Fibroblast of skin of left quadriceps (primary cell): Measurements from ENCODE around the gene MTUS2.

Source experiments
- DNase-seq, 2 experiments: peaks; one replicate each; pipeline ENCODE4 v3.0.0-alpha.2; 2013; ENCODE audit warnings: low read depth in 2 of 2

The MTUS2 gene

DNA sequence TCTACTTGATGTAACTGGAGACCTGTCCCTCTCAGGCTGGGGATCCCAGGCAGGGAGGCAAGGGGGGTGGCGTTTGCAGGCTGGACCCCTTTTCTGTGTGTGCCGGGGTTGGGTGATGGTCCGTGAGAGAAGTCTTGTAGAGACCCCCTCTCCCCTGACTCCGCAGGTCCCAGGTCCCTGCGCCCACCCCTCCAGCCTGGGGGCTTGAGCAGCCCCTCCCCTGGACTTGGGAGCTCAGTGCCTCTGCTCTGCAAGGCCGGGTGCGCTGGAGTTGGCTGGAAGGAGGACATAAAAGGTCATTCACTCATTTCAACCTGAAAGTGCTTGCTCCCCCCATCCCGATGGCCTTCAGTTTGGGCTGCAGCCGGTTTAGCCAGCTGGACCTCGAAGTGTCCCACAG, 685.8 kb downstream of the MTUS2 start:
- no peak for DNase-seq

DNA sequence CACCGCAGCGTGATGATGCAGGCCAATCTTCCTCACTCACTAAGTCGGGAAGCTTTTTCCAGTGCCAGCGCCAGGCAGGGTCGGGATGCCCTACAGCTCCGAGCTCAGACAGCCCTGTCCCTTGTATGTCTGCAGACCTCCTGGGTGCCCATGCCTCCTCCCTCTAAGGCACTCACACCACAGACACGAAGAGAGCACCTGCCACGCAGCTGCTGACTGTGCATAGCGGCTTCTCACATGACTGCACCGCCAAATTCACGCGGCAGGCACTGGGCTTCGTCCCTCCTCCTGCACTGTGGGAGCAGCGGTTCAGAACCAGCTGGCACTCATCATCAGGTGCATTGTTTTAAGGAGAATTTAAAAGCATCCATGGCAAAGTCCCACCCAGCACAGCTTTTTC, 687.2 kb downstream of the MTUS2 start:
- no peak for DNase-seq

DNA sequence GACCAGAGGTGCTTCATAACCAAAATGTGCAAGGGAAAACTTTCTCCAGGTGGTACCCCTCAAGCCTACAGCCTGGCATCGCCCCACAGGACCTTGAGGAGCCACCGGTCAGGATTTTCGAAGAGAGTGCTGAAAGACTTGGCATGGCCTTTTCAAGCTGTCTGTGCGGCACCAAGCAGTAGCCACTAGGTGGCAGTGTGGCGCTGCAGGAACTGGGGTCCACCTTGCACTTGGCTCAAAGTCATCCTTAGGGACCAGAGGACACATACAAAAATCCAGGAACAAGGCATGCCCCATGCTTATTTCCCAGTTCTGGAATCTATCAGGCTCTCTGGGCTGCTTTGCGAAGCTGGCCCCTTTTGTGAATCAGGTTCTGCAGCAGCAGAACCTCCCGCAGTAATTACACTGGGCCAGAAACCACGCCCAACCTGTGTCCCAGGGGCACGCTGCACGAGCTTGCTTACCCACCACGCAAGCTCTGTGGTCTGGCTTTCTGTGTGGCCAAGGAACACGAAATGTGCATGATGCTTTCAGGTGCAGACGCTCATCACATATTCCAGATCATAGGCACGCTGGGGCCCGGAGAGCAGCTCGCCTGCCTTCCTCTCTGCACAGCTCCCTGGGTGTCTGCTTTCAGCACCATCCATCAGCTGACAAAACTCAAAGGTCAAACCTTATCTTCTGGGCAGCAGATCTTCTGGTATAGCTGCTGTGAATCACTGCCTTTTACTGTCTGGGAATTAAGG, 688.2 kb downstream of the MTUS2 start:
- peak; percentile 57 to 59 for DNase-seq

DNA sequence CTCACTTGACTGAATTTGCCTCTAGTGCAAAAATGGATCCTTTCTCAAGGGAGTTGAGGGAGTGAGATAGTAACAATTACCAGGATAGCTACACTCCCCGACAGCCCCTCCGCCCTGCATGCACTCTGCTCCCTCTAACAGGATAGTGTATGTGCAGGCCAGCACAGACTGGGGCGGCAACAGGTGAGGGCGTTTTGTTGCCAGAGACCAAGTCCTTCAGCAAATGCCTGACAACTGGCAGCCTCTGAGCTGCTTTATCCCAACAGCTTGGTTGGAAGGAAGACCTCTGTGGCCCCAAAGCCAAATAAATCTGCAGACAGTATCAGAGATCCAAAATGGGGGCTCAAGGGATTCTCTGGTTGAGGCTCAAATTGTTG, 688.7 kb downstream of the MTUS2 start:
- DNase-seq, result no peak

DNA sequence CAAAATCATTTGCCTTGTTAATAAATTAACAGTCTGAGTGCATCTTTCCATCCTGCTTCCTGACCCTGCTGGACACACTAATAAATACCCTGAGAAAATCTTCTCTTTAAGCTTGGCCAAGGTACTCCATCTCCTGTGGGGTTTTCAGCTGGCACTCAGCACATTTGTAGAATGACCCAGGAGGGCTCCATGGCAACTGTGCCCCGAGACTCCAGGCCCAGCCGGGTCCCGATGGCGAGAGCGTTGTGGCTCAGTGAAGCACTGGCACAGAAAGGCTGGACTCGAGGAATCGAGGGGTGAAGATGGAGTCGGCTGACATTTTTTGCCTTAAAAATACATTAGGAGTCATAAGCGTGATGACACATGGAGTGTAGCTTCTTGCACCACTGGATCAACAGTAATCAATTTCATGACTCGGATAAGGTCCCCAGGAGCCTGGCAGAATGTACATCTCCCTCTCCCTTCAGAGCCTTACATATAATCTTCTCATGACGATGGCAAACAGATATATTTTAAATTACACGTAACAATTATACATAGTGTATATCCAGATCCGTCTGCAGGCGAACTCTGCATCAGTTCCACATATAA, 690.0 kb downstream of the MTUS2 start:
- no peak for DNase-seq

DNA sequence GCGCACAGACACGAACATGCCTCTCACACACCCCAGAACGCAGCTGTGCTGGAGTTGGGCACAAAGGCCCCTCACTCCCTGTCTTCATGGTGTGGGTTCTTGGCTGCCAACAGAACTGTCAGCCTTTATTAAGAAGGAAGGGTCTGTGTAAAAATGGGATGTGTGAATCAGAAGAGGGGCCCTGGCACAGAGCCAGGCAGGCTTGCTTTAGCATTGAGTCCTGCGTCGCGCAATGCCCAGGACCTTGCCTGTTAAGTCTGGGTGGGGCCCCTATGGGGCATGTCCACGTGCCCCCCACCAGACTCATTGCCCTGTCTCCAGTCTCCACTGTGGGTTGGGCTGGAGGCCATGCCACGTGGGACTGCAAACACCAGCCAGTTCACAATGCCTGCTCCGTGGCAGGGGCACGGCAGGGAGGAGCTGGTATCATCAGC, 690.5 kb downstream of the MTUS2 start:
- no peak for DNase-seq

DNA sequence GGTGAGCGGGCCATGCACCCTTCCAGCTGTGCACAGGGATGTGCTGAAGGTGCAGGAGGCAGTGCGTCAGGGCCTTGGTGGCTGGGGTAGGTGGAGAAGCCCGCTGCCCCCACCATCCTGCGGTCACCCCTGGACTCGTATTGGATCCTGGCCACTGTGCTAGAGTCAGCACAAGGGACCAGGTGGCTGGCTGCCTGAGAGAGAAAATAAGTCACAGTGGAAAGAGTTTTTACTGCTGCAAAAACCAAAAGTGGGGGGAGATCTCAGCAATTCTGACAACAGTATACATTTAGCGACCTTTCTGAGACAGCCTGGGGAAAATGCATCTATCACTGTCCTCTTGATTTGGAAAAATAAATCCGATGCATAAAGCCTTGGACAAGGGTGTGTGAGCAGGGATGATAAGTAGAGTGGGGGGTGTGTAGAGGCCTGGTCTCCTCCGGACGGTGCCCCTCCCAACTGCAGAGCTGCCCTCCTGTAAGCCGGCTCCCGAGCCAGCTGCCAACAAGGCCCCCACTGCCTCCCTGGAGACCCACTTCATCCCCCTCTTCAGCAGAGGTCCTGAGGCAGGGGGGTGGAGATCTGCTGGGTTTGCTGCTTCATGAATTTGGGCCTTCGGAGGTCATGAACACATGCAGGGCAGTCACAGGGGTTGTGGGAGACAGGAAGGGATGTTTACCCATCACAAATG, 691.1 kb downstream of the MTUS2 start:
- DNase-seq, result no peak

DNA sequence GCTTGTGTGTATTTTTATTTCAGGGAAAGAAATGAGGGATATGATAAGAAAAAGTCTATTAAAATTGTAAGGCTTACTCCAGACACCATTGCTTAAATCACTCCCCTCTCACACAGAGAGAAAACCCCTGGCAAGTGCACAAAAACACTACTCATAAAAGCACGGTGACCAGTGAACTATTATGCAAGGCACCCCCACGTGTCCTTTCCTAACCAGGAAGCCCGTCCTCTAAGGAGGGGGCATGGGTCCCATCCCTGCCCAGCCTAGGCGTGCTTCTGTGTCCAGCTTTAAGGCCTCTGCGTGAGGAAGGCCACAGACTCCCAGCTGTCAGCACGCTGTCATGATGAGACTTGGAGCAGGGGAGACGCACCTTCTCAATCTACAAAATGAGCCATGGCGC, 691.8 kb downstream of the MTUS2 start:
- DNase-seq, result no peak

DNA sequence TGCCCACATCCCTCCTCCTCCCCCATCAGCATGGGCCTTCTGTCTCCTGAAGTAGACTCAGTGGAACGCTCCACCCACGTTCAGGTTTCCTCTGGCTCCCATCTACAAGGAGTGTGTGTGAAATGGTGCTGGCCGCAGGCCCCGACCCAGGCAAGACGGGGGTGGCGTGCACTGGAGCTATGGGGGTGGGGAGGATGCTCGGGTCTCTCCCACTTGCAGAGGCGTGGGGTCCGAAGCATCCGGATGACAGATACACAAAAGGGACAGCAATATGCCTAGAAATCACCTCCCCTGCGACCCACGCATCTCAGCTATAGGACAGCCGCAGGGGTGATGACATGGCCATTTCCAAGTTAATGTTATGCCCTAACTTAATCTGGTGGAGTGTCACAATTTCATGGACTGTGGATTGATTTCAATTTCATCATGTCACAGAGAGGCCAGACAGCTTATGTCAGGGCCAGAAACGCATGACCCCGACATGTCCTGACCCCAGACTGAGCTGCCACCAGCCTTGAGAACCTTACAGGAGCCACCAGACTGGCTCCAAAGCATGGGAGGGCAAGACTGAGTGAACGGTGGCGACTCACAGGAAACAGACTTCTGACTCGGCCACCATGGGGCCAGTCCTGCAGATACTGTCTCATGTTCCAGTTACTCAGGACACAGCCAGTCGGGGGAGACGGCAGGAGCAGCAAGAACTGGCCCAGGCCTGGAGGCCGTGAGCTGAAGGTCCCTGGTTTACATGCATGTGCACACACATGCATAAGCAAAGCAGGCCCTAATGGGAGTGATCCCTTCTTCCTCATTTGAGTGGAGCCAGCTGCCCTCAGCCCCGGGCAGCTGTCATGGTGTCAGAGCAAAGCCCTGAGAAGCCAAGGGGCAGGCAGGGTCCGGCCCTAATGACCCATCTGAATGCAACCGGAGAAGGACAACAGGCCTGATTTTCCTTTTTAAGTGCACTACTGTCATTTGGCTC, 693.2 kb downstream of the MTUS2 start:
- DNase-seq, result no peak

DNA sequence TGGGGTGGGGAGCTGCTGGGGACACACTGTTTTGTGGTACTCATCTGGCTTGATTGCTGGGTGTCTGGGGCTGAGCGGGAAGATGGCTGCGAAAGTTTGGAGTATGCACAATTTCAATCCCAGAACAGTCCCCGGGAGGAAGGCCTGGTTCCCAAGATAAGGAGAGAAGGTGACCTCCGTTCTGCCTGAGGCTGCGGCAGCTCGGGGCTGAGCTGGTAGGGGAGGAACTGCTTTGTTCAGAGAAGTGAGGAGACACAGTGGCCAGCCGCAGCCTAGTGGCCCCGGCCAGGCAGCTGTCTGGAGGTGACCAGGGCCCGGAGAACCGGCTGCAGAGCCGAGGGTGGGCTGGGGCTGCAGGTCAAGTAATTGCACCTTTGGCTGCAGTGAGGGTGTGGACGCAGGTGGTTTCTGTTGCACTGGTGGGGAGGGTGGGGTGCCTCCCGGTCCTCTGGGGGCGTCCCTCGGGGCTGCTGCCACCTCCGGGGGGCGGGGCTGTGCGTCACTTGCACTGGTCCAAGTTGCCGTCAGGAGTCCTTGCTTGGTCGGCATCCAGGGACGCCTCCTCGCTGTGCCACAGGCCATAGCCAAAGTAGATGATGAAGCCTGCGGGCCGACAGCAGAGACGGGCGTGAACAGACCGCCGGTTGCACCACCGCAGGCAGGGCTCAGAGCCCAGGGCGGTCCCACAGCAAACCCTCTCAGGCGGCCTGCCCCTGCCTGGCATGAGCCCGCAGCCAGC, 694.0 kb downstream of the MTUS2 start:
- no peak for DNase-seq

DNA sequence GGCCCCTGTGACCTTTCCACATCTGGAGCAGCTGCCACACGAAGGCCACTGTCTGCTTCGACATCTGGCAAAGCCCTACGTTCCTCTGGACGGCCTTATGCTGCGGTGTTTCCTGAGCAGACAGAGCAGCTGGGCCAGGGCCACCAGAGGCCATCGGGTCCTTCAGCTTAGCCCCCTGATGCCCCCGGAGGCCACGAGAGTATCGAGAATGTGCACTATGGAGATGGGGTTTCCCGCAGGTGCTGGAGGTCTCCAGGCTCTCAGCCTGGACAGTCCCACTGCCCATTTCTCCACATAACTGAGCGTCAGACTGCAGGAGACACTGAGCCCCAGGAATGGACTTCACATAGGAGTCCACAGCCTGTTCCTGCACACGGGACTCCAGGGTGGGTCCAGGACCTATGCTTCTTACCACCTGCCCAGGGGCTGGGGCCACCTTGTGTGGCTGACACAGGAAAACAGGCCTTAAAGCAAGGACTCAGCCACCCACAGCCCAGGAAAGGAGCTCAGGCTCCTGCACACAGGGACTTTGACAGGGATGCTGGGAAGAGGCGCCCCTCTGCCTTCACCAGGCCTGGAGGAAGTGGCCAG, 694.7 kb downstream of the MTUS2 start:
- no peak for DNase-seq

DNA sequence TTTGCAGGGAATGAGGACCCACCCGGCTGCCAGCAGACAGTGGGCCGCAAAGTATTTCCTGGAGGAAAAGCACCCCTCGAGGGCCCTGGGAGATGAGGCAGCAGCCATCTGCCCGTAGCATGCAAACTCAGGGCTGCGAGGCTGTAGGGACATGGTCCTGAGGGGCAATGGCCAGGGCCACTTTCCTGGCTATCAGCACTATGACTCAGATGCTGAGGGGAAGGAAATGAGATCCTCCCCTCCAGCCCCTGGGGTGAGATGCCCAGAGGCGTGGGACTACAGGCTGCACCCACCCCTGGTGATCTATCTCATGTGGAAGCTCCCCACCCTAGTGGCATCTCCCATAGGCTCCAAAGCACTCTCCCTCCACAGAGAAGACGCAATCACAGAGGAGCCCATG, 695.2 kb downstream of the MTUS2 start:
- DNase-seq, result no peak

DNA sequence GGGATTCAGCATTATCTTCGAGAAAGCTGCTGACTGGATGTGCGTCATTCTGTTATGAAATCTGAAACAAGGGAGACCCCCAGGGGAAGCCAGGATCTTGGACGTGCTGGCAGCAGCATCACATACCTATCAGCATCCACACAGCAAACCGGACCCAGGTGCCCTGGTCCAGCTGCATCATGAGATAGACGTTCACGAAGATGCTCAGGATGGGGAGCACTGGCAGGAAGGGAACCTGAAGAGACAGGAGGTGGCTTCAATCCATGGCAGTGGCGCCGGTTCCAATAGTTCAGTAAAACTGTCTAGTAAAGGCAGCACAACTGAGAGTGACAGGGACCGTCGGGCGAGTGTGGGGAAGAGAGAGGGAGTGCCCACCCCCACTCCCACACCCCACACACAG, 695.9 kb downstream of the MTUS2 start:
- DNase-seq, result no peak

DNA sequence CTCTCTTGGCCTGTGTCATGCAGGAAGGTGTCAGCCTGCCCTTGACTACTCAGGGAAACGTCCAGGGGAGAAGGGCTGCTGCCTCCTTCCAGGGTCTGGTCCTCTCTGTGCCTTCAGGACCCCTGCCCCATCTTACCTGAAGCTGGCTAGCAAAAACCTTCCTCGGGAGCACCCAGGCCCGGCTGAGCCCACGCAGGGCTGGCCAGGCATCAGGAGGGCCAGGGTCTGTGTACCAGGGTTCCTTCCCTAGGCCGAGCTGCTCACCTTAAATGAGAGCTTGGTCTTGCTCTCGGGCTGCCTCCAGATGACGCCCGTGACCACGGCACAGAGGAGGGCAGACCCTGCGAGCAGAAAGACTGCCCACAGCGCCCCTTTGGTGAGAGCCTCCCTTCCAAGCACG, 696.7 kb downstream of the MTUS2 start:
- no peak for DNase-seq

DNA sequence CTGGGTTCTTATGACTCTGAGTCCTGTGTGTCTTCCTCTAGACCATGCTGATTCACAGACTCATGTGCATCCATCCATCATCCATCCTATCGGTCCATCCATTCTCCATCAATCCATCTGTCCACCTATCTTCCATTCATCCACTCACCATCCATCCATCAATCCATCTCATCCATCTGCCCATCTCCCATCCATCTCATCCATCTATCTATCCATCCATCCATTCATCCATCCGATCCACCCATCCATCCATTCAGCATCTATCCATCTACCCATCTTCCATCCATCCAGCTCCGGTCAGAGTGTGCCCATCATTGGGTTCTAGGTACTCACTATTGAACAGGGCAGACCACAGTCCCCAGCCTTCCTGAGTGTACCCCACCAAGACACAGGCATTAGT, 699.8 kb downstream of the MTUS2 start:
- DNase-seq, result no peak

DNA sequence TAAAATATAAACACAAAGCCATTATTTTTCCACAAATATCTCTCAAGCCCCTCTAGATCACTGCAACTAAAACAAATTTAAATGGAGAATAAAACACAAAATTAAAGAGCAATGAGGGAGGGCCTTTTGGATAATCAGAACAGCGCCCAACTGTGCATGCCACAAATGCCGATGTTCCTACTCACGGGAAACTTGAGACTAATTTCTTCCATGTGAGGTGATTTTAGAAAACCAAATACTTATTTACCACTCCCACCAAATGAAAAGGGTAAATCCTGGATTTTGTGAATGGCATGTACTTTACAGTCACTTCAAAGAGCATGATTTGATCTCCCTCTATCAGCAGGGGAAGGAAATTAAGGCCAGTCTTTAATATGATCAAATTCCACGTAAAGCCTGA, 700.5 kb downstream of the MTUS2 start:
- peak; percentile 85 to 87 for DNase-seq

DNA sequence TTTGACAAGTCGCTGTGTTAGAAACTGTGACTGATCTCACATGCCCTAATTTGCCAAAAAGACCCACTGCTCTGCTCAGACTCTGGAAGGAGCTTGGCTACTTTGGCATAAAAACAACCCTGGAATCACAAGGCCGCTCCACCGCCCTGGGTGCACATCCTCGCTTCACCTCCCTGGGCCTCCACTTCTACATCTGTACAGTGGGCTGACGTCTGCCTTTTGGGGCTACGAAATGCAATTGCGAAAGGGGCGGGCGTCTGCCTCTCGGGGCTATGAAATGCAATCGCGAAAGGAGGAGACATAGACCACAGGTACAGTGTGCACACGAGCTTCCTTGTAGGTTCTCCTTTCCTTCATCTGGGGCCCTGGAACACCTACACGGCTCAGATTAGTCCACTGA, 701.2 kb downstream of the MTUS2 start:
- DNase-seq, result no peak

DNA sequence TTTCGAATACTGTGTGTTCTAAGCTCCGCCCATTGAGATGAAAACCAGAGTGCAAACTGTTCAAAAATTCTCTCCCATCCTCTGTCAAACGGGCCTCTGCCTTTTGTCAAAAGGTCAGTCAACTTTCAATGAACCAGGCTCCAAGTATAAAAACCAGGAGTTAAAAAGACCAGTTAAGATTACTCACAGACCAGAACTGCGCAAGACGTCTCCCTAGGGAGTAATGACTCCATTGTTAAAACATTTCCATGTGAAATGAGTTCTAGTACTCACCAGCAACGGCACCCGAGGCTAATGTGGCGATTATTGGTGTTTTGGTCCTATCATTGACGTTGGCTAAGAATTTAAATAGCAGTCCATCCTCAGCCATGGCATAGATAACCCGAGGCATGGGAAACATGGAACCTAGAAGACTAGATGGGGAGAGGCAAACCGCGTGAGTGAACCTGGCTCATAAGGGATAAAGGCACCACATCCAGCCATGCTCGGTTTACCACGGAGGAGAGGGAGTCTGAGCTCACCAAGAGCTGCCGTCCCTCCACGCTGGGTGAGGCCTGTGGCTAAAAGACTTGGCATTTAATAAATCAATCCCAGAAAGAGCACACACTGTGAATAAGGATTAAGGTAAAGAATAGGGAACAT, 702.0 kb downstream of the MTUS2 start:
- DNase-seq, result peak; percentile 96

DNA sequence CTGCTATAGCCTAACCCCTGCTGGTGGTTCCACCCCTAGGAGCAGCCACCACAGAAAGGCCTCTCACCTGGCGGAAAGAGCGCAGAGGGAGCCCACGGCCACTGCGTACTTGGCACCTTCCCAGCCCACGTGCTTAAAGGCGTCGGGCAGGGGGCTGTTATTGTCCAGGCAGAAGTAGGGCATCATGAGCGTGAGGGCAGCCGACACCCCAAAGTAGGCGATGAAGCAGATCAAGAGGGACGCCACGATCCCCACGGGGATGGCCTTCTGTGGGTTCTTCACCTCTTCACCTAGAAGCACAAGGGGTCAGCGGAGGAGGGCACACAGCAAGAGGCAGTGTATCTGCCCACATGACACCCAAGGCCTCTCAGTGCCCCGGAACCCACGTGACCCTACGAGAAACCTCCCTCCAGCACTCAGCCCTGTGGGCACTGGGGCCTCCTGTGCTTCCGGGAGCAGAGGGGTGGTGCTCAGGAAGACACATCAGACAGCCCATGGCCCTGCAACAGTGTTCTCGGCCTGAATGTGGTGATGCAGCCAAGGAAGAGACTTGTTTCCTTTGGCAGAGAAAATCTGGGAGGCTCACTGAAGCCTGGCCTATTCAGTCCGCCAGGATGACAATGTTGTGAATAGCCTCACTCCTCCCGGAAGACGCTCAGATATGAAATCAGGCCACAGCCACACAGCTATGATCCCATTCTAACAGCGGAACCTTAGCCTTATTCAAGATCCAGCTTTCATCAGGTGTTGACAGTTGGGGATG, 703.2 kb downstream of the MTUS2 start:
- peak in 1 of 2 experiments; percentile 37 for DNase-seq

DNA sequence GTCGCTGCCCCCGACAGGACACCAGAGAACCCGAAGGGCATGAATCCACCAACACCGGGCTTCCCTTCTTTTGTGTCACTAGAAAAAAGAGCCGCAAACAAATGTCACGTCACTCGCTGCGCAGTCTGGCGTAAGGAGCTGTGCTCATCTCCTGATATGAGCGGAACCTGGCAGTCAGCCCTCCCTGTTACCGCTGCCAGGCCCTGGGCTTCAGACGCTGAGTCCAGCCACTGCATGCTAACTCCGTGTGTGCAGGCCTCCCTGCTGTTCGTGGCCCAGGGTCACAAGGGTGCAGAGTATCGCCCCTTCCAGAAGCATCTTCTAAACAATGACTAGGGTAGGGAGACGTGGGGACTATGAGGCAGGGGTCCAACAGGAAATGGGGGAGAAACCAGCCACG, 704.0 kb downstream of the MTUS2 start:
- no peak for DNase-seq
